ENCODE data around the gene FAN1. TPM values are rescaled to one million over a fixed set of nuclear protein-coding genes. Genes with fewer than 3 reads are reported as not detected.

The FAN1 gene
- total RNA-seq, 2 experiments from 2014 or later = 15.4 to 16.1 TPM

GRCh38 chr15:30962659-30963058 lies 58.9 kb downstream of the FAN1 start:
- no peak for DNase-seq
- no peaks in the 10 kb centered on the region for H3K9me3 Mint-ChIP-seq
- H3K36me3 Mint-ChIP-seq = peaks cover 8% of the 10 kb centered on the region
- peaks cover 27% of the 10 kb centered on the region for H3K4me1 Mint-ChIP-seq
- H3K4me3 Mint-ChIP-seq = no peak overlapping the region
- H3K27me3 Mint-ChIP-seq = no peaks in the 10 kb centered on the region
- no peak overlapping the region for H3K27ac Mint-ChIP-seq

- DNase-seq = no peak
- no peak overlapping the region for H3K27ac Mint-ChIP-seq
- H3K4me3 Mint-ChIP-seq = no peak overlapping the region
- H3K27me3 Mint-ChIP-seq = no peaks in the 10 kb centered on the region
- H3K4me1 Mint-ChIP-seq = peaks cover 30% of the 10 kb centered on the region
- peaks cover 6% of the 10 kb centered on the region for H3K36me3 Mint-ChIP-seq
- no peaks in the 10 kb centered on the region for H3K9me3 Mint-ChIP-seq
Measured at GRCh38 chr15:30963681-30964080, 60.0 kb downstream of the FAN1 start.

GRCh38 chr15:30969724-30970123 lies 66.0 kb downstream of the FAN1 start:
- no peaks in the 10 kb centered on the region for H3K9me3 Mint-ChIP-seq
- no peaks in the 10 kb centered on the region for H3K27me3 Mint-ChIP-seq
- no peak overlapping the region for H3K4me3 Mint-ChIP-seq
- H3K36me3 Mint-ChIP-seq = peaks cover 5% of the 10 kb centered on the region
- peaks cover 20% of the 10 kb centered on the region for H3K4me1 Mint-ChIP-seq
- no peak for DNase-seq
- H3K27ac Mint-ChIP-seq = no peak overlapping the region

GRCh38 chr15:30973379-30973778 lies 69.7 kb downstream of the FAN1 start:
- Mint-ChIP-seq H3K9me3 (no peaks in the 10 kb centered on the region), H3K27ac (no peak overlapping the region), H3K4me3 (no peak overlapping the region), H3K27me3 (no peaks in the 10 kb centered on the region), H3K36me3 (peaks cover 5% of the 10 kb centered on the region), H3K4me1 (peaks cover 16% of the 10 kb centered on the region)
- DNase-seq = no peak

GRCh38 chr15:30974112-30974511 lies 70.4 kb downstream of the FAN1 start:
- Mint-ChIP-seq H3K27me3 (no peaks in the 10 kb centered on the region), H3K36me3 (peaks cover 8% of the 10 kb centered on the region), H3K4me1 (peaks cover 16% of the 10 kb centered on the region), H3K9me3 (no peaks in the 10 kb centered on the region), H3K4me3 (no peak overlapping the region), H3K27ac (no peak overlapping the region)
- no peak for DNase-seq

- DNase-seq = no peak
- Mint-ChIP-seq H3K9me3 (no peaks in the 10 kb centered on the region), H3K27me3 (no peaks in the 10 kb centered on the region), H3K4me1 (peaks cover 30% of the 10 kb centered on the region), H3K27ac (no peak overlapping the region), H3K36me3 (peaks cover 27% of the 10 kb centered on the region), H3K4me3 (no peak overlapping the region)
Measured at GRCh38 chr15:30978328-30978727, 74.6 kb downstream of the FAN1 start.

GRCh38 chr15:30979457-30979856 lies 75.7 kb downstream of the FAN1 start:
- Mint-ChIP-seq H3K4me1 (peaks cover 36% of the 10 kb centered on the region), H3K4me3 (no peak overlapping the region), H3K27ac (no peak overlapping the region), H3K27me3 (no peaks in the 10 kb centered on the region), H3K36me3 (peaks cover 27% of the 10 kb centered on the region), H3K9me3 (no peaks in the 10 kb centered on the region)
- DNase-seq = no peak

GRCh38 chr15:30984118-30984517 lies 80.4 kb downstream of the FAN1 start:
- Mint-ChIP-seq H3K4me3 (no peak overlapping the region), H3K36me3 (peaks cover 30% of the 10 kb centered on the region), H3K9me3 (no peaks in the 10 kb centered on the region), H3K27me3 (no peaks in the 10 kb centered on the region), H3K27ac (no peak overlapping the region), H3K4me1 (peaks cover 47% of the 10 kb centered on the region)
- no peak for DNase-seq

- Mint-ChIP-seq H3K4me1 (peaks cover 45% of the 10 kb centered on the region), H3K27me3 (no peaks in the 10 kb centered on the region), H3K9me3 (no peaks in the 10 kb centered on the region), H3K4me3 (no peak overlapping the region), H3K36me3 (peaks cover 25% of the 10 kb centered on the region), H3K27ac (peak overlapping the region; percentile 1)
- no peak for DNase-seq
Measured at GRCh38 chr15:30984542-30984941, 80.8 kb downstream of the FAN1 start.

- peaks cover 23% of the 10 kb centered on the region for H3K36me3 Mint-ChIP-seq
Measured at GRCh38 chr15:30985081-30985531, 81.4 kb downstream of the FAN1 start.

GRCh38 chr15:30990036-30990435 lies 86.3 kb downstream of the FAN1 start:
- peaks cover 24% of the 10 kb centered on the region for H3K4me1 Mint-ChIP-seq
- no peaks in the 10 kb centered on the region for H3K9me3 Mint-ChIP-seq
- H3K27me3 Mint-ChIP-seq = no peaks in the 10 kb centered on the region
- peaks cover 7% of the 10 kb centered on the region for H3K36me3 Mint-ChIP-seq
- peak overlapping the region; percentile 93 for H3K4me3 Mint-ChIP-seq
- DNase-seq = no peak
- H3K27ac Mint-ChIP-seq = no peak overlapping the region

More at GRCh38 chr15:30985081-30985531, 81.4 kb downstream of the FAN1 start:
- Mint-ChIP-seq H3K4me1 (peaks cover 43% of the 10 kb centered on the region), H3K4me3 (no peak overlapping the region), H3K9me3 (no peaks in the 10 kb centered on the region), H3K27ac (peak overlapping the region; percentile 1), H3K27me3 (no peaks in the 10 kb centered on the region)
- DNase-seq = no peak

GRCh38 chr15:30990446-30991254 lies 86.9 kb downstream of the FAN1 start:
- Mint-ChIP-seq H3K4me1 (peaks cover 20% of the 10 kb centered on the region), H3K4me3 (peak overlapping the region; percentile 93), H3K9me3 (no peaks in the 10 kb centered on the region), H3K27ac (peak overlapping the region; percentile 86), H3K36me3 (peaks cover 7% of the 10 kb centered on the region), H3K27me3 (no peaks in the 10 kb centered on the region)
- DNase-seq = no peak

- peak; percentile 83 for DNase-seq
- no peaks in the 10 kb centered on the region for H3K9me3 Mint-ChIP-seq
- H3K36me3 Mint-ChIP-seq = peaks cover 7% of the 10 kb centered on the region
- peak within 1 kb of the TSS; percentile 86 for H3K27ac Mint-ChIP-seq
- H3K27me3 Mint-ChIP-seq = no peaks in the 10 kb centered on the region
- peak within 1 kb of the TSS; percentile 93 for H3K4me3 Mint-ChIP-seq
- H3K4me1 Mint-ChIP-seq = peaks cover 18% of the 10 kb centered on the region
Measured at GRCh38 chr15:30991255-30992235, 87.8 kb downstream of the FAN1 start, which contains the start of gene MTMR10. TSS of gene MTMR10 (minus strand) at chr15:30991628. CDS start at chr15:30991506, 122 bp downstream.

- peak overlapping the region; percentile 72 for H3K27ac Mint-ChIP-seq
- H3K27me3 Mint-ChIP-seq = no peaks in the 10 kb centered on the region
- DNase-seq = no peak
- peaks cover 4% of the 10 kb centered on the region for H3K36me3 Mint-ChIP-seq
- peak overlapping the region; percentile 85 for H3K4me3 Mint-ChIP-seq
- no peaks in the 10 kb centered on the region for H3K9me3 Mint-ChIP-seq
- peaks cover 14% of the 10 kb centered on the region for H3K4me1 Mint-ChIP-seq
Measured at GRCh38 chr15:30992249-30992864, 88.6 kb downstream of the FAN1 start.

Data from activated naive CD8-positive, alpha-beta T cell treated with anti-CD3 and anti-CD28 coated beads for 36 hours (primary cell).